ENCODE results near the gene TUB.

GRCh38 chr11:8149726-8150125, 68.7 kb downstream of the TUB start:
- TF ChIP-seq CTCF (IDR thresholded peaks at IDR 0.05; ENCODE audit: low read length): no peak
- TF ChIP-seq EZH2 (optimal IDR thresholded peaks at IDR 0.05; ENCODE audit: low read depth, low read length): no peak

Measured in MM.1S (cell line).